DND-41 (cell line): ENCODE measurements around the gene DCLRE1B.
A peak's percentile ranks its signal among the peaks of the same experiment; 100 is the strongest.

Experiments
- EZH2 ChIP-seq: IDR thresholded peaks from 3 replicates; pipeline ENCODE4 v1.6.1; 2012; ENCODE audit warnings: borderline replicate concordance, low read depth, mild to moderate bottlenecking, moderate library complexity, low read length, inconsistent platforms; ENCODE audit not compliant: severe bottlenecking
- TF ChIP-seq, protein P1 (sequence below): IDR thresholded peaks from 2 replicates; pipeline ENCODE4 v1.5.1; 2012; ENCODE audit warnings: borderline replicate concordance, low read length, moderate library complexity, mild to moderate bottlenecking; ENCODE audit not compliant: poor library complexity, severe bottlenecking; ENCODE audit errors: extremely low read depth

DNA sequence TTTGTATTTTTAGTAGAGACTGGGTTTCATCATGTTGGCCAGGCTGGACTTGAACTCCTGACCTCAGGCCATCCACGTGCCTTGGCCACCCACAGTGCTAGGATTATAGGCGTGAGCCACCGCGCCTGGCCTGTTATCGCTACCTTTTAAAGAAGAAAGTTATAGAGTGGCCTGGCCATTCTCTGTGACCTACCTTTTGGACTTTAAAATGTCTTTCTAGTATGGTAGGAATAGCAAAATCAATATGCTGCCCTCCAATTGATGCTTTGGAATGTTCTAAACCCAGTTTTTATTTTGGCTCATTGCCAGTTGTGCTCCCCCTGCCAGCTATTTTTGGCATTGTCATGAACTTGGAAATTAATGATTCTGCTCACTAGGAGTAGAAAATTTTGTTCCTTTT is 43.9 kb downstream of the DCLRE1B start:
- TF ChIP-seq, protein P1, sequence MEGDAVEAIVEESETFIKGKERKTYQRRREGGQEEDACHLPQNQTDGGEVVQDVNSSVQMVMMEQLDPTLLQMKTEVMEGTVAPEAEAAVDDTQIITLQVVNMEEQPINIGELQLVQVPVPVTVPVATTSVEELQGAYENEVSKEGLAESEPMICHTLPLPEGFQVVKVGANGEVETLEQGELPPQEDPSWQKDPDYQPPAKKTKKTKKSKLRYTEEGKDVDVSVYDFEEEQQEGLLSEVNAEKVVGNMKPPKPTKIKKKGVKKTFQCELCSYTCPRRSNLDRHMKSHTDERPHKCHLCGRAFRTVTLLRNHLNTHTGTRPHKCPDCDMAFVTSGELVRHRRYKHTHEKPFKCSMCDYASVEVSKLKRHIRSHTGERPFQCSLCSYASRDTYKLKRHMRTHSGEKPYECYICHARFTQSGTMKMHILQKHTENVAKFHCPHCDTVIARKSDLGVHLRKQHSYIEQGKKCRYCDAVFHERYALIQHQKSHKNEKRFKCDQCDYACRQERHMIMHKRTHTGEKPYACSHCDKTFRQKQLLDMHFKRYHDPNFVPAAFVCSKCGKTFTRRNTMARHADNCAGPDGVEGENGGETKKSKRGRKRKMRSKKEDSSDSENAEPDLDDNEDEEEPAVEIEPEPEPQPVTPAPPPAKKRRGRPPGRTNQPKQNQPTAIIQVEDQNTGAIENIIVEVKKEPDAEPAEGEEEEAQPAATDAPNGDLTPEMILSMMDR, result peak; percentile 57
- no peak for TF ChIP-seq EZH2
